ENCODE data around the gene PTPRU.

- TF ChIP-seq CTCF (tag by site-specific recombination; IDR thresholded peaks at IDR 0.05), result no peak
- TF ChIP-seq ZNF704 (tag by site-specific recombination; IDR thresholded peaks at IDR 0.05), result no peak
- TF ChIP-seq GFI1B (tag by site-specific recombination; IDR thresholded peaks at IDR 0.05), result no peak
- no peak for TF ChIP-seq ZNF10 (tag by site-specific recombination; IDR thresholded peaks at IDR 0.05)
- TF ChIP-seq ZNF416 (tag by site-specific recombination; IDR thresholded peaks at IDR 0.05), result no peak
These were observed 30.6 kb downstream of the PTPRU start for GRCh38 chr1:29266912-29267311.
